SHP77 treated with DMSO at 0.1 percent for 48 hours (cell line): ENCODE data around the gene RNF123.
"Not testable (repeated sequence)": the region's sequence is repeated elsewhere in the genome, so short reads cannot be mapped to it uniquely, and the experiment has no call there.

Source experiments
- DNase-seq: peaks from one replicate; lab custom pipeline; 2025; lab: John Stamatoyannopoulos, UW

RNF123 gene

DNA sequence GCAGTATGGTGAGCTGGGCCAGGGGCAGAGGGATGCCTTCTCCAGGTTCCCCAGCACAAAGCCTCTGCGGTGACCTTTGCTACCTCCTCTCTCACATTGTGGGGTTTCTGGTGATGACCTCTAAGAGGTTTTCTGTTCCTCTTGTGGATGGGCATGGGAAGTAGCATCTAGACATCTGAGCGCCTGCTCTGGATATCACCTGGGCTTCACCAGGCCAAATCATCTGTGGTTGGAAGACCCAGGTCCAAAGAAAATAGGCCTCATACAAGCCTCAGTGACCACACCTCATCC is 8.2 kb upstream of the RNF123 start:
- no peak for DNase-seq

DNA sequence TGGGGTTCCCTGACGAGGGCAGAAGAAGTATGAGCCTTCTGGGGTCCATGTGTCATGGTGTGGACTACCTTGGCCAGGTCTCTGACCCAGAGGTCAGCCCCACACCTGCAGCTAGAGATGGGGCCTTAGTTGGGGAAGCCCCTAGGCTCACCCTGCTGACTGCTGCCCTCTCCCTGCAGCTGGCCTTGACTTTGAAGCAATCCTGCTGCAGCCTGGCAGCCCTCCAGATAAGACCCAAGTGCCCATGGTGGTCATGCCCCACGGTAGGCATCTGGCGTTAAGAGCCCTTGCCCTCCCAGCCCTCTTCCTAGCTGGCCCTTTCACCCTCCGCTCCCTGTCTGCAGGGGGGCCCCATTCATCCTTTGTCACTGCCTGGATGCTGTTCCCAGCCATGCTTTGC is 7.8 kb upstream of the RNF123 start:
- DNase-seq, result no peak

DNA sequence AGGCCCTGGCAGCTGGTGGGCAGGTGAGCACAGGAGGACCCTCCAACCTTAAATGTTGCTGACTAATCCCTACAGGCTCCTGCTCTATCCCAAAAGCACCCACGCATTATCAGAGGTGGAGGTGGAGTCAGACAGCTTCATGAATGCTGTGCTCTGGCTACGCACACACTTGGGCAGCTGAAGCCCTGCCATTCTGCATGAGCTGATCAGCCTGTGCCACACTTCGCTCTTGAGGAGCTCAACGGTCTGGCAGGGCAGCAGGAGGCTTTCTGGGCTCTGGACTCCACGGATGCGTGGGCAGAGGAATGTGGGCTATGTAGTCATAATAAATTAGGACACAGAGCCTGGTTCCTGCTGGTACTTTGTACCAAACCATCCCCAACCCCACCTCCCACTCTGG is 6.2 kb upstream of the RNF123 start:
- DNase-seq, result no peak

DNA sequence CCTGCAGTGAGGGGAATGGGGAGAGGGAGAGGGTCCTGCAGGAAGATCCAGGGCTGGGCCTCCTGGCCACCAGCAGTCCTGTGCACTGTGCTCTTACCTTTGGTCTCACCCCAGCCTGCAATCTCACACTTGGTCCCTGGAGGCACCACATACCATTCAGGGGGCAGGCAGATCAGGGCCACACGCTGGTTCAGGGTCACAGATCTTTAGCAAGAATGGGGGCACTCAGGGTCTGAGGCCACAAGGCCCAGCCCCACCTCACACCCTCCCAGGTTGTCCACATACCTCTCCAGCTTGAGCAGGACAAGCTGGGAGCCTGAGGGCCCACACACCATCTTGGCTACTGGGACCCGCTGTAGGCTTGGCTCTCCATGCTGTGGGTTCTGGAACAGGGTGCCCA is 4.9 kb upstream of the RNF123 start:
- not testable (repeated sequence) for DNase-seq

DNA sequence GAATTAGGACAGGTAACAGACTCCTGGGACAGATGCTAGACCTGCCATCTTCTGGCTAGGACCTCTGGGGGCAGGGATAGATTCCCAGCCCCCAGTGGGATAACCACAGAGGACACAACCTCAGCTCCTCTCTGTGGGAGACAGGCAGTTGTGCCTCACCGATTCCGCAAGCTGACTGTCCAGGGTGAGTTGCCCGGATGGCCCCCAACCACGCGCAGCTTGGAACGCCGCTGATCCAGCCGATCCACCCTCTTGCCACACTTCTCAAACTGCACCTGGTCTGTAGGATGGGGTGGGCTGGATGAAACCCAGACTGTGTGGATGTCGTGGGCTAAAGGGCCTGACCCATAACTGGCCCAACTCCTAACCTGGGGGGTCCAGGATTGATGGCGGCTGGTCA is 4.3 kb upstream of the RNF123 start:
- DNase-seq, result not testable (repeated sequence)

DNA sequence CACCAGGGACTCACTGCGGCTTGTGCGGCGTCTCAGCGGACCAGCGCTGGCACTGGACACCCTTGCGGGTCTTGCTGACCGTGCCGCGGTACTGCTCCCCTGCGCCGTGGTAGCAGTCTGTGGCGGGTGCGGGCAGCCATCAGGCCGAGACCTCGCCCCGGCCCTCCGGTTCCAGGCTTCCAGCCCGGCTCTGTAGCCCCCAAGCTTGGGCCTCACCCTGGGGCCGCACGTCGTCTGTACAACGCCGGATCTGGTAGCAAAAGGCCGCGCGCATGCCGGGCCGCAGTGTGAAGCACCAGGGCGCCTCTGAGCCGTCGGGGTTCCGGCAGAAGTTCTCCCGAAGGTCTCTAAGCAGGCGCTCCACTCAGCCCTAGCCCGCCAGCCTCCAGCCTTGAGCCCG is 3.5 kb upstream of the RNF123 start:
- not testable (repeated sequence) for DNase-seq

DNA sequence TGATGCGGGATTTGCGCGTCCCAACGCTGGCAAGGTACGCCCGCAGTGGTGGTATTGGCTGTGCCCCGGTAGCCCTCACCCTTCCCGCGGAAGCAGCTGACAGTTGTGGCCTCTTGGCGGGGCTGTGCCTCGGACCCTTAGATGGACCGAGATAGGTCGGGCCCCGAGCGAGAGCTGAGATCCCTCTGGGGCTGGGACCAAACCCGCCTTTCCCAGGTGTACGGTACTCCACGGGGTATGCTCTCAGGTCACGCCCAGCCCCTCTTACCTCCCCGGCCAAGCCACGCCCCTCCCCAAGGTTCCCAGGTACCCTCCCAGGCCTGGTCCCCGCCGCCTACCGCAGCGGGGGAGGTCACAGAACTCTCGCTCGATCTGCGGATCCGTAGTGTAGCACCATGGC is 3.0 kb upstream of the RNF123 start:
- not testable (repeated sequence) for DNase-seq

DNA sequence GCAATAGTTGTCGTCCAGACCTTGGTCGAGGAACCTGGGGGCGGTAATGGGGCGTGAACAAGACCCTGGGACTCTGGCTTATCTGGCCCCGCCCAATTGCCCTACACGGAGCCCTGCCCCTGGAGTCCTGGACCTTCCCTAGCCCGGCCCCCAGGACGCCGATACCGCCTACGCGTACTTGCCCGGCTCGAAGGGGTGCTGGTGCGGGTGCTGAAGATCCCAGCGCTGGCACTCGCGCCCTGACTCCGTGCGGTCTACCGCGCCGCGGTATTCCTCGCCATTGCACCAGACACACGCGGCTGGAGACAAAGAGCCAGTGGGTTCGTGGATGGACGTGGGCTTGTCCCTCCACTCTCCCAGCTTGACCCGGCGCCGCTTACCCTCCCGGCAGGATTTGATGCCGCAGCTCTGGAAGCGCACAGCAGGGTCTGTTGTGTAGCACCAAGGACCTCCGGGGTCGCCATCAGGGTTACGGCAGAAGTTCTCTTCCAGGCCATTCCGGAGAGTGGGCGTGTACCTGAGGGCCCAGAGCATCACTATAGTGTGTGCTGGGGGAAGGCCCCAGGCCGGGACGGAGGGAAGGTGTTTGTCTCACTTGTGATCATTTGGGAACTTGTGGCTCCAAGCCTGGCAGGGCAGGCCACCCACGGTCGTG is 2.5 kb upstream of the RNF123 start:
- DNase-seq, result not testable (repeated sequence)

DNA sequence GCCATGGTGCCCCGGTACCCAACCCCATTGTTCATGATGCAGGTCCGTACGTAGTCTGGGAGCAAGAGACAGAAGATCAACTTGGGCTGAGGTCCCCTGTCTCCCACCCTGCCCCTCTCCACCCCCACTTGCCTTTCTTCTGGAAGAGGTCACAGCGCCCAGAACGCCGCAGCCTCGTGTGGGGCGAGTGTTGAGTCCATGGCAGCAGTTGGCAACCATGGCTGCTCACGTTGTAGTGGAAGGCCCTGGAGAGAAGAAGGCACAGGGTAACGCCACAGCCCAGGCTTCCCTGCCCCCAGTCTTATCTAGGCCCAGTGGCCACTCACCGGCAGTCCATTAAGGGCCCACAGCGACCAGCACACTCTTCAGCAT is 1.9 kb upstream of the RNF123 start:
- not testable (repeated sequence) for DNase-seq

DNA sequence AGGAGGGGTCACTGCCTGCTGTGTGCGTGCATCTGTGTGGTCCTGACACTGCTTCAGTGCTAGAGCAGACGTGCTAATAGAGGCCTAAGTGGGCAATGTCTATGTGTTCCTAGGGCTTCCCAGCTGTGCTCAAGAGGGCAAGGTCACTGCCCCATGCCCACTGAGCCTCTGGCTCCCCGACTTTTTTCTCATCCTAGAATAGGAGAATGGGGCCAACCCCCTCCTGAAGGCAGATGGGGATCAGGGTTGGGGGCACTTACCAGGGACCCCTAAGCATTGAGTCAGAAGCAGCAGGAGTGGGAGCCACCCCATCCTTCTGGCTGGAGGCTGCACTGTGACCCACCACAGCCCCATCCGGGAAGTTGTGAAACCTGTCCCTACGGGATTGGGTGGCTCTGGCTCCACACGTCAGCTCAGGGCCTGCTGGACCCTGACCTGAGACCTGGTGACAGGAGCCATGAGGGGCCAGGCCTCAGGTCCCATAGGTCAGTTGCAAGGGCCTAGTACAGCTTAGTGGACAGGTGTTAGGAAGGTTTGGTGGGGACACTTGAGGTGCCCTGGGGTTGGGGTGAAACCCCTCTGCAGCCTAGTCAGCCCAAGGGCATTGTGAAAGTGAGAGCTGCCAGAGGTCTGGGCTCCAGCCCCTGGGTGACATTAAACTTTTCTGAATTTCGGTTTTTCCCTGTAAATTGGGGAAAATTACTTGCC is 865 bp upstream of the RNF123 start:
- DNase-seq, result not testable (repeated sequence)

DNA sequence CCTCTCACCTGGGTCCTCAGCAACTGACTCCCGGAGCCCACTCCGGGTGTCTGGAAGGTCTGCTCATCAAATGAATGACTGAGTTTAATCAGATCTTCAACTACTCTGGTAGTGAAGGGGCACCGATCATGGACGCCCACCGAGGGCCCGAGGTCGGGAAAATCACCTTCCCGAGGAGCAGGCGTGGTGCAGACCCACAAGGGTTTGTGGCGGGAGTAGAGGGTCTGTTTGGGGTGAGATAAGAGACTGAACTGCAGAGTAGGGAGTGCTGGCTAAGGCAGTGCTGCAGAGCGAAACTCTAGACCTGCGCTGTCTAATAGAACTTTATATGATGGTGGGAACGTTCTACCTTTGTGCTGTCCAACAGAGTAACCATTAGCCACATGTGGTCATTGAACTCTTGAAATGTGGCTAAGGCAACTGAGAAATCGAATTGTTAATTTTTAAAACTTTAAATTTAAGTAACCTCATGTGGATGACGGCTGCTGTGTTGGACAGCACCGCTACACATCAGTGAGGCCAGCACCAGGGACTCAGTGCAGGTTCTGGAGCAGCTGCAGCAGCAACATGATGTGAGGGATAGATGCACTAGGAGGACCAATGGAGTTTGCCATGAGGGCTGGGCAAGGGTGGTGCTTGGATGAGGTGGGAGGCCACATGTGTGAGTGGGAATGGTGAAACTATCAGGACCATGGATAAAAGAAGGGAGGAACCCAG is 709 bp downstream of the RNF123 start:
- not testable (repeated sequence) for DNase-seq

DNA sequence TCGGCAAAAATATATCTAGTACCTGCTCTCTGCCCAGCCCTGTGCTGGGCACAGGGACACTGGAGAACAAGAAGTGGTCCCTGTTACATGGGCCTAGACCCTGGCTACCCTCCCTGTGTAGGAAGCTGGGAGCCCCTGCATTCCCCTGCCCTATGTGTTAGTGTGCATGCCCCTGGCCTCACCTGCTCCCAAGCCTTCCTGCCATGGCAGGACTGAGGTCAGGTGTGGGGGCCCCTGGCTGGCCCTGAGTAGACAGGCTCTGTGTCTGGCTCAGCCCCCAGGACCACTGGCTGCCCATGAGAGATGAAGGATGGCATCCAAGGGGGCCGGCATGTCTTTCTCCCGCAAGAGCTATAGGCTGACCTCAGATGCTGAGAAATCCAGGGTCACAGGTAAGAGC is 1.5 kb downstream of the RNF123 start:
- not testable (repeated sequence) for DNase-seq

DNA sequence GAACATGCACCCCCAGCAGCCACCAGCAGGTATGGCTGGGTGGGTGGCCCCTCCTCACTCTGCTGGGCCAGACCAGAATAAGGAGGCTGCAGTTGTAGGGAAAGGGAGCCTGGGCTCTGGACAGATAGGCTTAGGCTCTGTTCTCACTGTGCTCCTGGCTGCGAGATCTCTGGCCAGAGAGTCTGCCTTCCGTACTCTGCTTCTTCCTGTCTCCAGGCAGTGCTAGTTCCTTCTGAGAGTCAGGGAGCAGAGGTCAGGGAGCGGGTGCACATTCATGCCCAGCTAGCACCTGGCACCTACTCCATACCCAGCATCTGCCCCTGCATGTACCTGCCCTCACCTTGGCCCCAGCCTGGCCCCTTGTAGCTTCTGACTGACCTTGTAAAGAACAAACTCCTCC is 2.1 kb downstream of the RNF123 start:
- DNase-seq, result not testable (repeated sequence)

DNA sequence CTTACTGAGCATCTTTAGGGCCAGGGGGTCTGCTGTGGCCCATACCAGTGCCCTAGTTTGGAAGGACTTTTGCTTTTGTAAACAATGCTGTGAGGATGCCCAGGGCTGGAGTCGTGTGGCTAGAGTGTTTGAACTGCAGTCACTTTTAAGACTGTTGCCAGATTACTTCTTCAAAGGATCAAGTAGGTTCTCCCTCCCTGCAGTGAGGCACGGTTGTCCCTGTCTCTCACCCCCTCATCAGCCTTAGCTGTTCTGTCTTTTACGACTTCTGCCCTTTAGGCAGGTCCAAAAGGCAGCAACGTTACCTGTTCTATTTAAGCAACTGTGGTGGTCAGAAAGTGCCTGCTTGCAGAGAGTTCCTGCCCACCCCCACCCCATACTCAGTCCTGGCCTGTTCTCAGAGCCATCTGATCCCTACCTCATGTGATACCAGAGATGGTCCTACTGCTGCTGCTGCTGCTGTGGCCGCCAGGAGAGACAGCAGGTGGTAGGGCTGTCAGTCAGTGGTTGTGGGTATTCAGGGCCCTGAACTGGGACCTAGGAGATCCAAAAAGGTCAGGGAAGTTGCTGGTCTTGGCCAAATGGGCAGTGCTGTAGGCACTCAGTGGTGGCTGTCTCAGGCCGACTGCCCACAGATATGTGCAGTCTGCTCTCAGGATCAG is 5.2 kb downstream of the RNF123 start:
- DNase-seq, result not testable (repeated sequence)

DNA sequence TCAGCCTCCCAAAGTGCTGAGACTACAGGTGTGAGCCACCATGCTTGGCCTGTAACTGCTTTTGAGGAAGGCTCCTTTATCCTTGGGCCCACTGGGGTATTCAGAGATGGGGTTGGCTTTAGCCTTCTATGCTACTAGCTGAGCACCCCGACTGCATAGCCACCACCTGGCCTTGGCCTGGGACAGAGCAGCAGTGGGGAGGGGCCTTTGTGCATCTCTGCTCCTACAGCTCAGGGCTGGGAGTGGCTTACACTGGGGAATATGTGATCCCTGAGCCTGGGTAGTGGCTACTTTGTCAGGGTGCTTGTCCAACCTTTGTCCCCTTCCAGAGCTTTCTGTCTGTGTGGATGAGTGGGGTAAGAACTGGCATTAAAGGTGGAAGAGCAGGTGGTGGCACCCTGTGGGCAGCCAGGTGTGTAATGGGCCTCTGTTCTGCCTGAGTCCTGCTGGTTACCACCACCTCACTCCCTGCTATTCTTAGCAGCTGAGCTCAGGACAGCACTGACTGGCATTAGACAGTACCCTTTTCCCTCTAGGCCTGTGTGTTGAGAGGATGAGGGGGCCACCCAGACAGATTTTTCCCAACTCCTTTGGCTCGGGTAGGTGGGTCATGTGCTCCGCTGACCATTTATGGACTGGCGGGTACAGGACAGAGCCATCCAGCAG is 6.1 kb downstream of the RNF123 start:
- not testable (repeated sequence) for DNase-seq

DNA sequence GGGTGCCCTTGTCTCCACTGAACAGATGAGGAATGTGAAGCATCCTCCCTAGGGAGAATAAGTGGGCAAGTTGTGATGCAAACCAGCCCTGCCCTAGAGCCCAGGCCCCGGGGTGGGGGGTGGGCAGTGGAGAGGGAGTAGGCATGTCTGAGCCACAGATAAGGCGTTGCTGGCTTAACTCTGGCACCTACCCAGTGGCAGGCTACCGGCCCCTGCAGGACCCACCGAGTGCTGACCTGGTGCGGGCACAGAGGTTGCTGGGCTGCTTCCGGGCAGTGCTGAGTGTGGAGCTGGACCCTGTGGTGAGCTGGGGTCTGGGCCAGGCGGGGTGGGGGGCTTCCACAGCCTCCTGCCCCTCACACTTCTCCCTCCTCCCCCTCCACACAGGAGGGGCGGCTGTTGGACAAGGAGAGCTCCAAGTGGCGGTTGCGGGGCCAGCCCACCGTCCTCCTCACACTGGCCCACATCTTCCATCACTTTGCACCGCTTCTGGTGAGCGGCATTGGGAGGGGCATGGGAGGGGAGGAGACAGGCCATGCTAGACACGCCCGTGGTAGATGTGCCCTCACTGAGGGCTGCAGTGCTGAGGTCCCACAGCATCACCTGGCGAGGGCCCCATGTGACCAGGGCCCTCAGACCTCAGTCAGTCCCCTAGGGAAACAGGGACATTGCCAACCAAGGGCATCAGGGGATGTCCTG is 10.1 kb downstream of the RNF123 start:
- no peak for DNase-seq

DNA sequence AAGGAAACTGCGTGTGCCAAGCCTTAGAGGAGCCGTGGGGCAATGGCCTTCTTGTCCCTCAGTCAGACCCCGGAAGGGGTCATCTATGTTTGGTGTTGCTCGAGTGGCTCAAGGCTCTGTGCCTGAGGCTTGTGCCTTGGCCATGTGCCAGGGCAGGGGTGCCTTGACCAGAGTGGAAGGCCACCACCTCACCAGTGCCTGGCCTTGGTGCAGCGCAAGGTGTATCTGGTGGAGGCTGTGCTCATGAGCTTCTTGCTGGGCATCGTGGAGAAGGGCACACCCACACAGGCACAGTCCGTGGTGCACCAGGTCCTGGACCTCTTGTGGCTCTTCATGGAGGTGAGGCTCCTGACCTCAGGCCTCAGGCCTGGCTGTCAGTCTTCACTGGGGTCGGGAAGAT is 10.7 kb downstream of the RNF123 start:
- DNase-seq, result no peak

DNA sequence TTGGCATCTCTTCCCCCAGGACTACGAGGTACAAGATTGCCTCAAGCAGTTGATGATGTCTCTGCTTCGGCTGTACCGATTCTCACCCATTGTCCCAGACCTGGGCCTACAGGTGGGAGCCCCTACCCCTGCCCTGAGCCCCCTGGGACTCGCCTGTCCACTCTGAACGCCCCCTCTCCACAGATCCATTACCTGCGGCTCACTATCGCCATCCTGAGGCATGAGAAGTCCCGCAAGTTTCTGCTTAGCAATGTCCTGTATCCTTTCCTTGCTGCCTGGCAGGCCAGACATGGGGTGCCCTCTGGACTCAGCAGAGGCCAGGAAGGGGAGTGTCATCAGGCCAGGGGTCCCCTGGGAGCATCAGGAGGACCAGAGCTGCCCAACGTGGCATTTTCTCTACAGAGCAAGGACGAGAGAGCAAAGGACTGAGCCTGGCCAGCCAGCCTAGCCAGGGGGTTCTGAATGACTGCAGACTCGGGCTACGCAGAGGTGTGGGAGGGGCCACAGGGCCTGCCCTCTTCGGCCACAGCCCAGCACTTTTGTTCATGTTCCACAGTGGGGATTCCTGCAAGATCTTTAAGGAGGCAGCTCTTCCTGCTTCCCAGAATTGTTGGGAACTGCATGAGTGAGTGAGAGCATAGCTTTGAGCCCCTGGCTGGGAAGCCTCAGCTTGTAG is 11.2 kb downstream of the RNF123 start:
- DNase-seq, result no peak

DNA sequence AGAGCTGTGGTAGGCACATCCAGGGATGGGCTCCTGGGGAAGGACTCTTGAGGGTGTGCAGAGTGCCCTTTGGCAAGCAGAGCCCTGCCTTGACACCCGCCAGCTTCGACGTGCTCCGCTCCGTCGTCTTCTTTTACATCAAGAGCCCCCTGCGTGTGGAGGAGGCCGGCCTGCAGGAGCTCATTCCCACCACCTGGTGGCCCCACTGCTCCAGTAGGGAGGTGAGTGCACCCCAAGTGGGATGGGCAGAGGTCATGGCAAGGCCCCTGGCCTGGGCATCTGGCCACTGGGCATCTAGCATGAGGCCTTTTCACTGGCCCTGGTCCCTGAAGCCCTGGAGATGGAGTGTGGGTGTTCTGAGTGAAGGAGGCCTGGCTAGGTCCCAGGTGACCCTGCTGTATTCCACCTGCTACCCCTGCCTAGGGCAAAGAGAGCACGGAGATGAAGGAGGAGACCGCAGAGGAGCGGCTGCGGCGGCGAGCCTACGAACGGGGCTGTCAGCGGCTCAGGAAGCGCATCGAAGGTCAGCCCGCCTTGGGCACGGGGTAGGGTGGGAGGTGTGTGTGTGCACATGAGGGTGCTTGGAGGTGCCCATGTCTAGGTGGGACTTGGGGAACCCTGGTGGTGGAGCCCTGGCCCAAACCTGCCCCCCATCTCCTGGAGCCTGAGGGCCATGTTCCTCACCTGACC is 12.2 kb downstream of the RNF123 start:
- DNase-seq, result no peak

DNA sequence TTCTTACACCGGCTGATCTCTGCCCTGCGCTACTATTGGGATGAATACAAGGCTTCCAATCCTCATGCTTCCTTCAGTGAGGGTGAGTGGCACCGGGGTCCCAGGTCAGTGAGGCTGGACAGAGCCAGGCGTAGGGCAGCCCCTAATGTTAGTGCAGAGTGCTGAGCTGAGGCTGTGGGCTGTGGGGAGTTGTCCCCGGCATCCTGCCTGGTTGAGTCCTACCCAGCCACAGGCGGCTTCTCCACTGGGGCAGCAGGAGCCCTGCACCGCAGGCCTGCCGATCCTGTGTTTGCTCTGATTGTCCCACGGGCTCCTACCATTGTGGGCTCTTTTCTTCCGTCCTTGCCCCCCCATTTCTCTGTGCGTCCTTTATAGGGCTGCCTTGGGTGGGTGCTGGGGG is 13.3 kb downstream of the RNF123 start:
- no peak for DNase-seq
